AG08396 (cell line): ENCODE results near the gene FOXP2.

Source experiments
- DNase-seq: peaks from one replicate; pipeline ENCODE4 v3.0.0; 2012; ENCODE audit warnings: low spot score, mixed read lengths

The FOXP2 gene

GRCh38 chr7:114653364-114654088 is 238.9 kb downstream of the FOXP2 start:
- no peak for DNase-seq

GRCh38 chr7:114656466-114656865 is 241.9 kb downstream of the FOXP2 start:
- DNase-seq = no peak

- no peak for DNase-seq
Observed at GRCh38 chr7:114657279-114657678, 242.7 kb downstream of the FOXP2 start.

- no peak for DNase-seq
Observed at GRCh38 chr7:114658216-114658615, 243.6 kb downstream of the FOXP2 start.

GRCh38 chr7:114659409-114660125 is 245.0 kb downstream of the FOXP2 start:
- no peak for DNase-seq

- no peak for DNase-seq
Observed at GRCh38 chr7:114660126-114660486, 245.5 kb downstream of the FOXP2 start.

- DNase-seq = no peak
Observed at GRCh38 chr7:114660753-114661152, 246.1 kb downstream of the FOXP2 start.

GRCh38 chr7:114662002-114662677 is 247.5 kb downstream of the FOXP2 start:
- no peak for DNase-seq

GRCh38 chr7:114663502-114663901 is 248.9 kb downstream of the FOXP2 start:
- no peak for DNase-seq

- no peak for DNase-seq
Observed at GRCh38 chr7:114670676-114671075, 256.1 kb downstream of the FOXP2 start.

- no peak for DNase-seq
Observed at GRCh38 chr7:114671563-114672123, 257.0 kb downstream of the FOXP2 start.

- DNase-seq = no peak
Observed at GRCh38 chr7:114678116-114678515, 263.5 kb downstream of the FOXP2 start.

GRCh38 chr7:114687238-114687637 is 272.6 kb downstream of the FOXP2 start:
- no peak for DNase-seq

GRCh38 chr7:114688443-114689055 is 273.9 kb downstream of the FOXP2 start:
- DNase-seq = no peak

- no peak for DNase-seq
Observed at GRCh38 chr7:114689406-114689805, 274.8 kb downstream of the FOXP2 start.

- no peak for DNase-seq
Observed at GRCh38 chr7:114691605-114692004, 277.0 kb downstream of the FOXP2 start.

GRCh38 chr7:114695182-114695581 is 280.6 kb downstream of the FOXP2 start:
- no peak for DNase-seq

- no peak for DNase-seq
Observed at GRCh38 chr7:114700247-114700928, 285.8 kb downstream of the FOXP2 start.

- DNase-seq = no peak
Observed at GRCh38 chr7:114703677-114704076, 289.1 kb downstream of the FOXP2 start.

GRCh38 chr7:114708646-114709045 is 294.0 kb downstream of the FOXP2 start:
- no peak for DNase-seq

GRCh38 chr7:114710499-114710898 is 295.9 kb downstream of the FOXP2 start:
- no peak for DNase-seq

- no peak for DNase-seq
Observed at GRCh38 chr7:114711241-114711640, 296.6 kb downstream of the FOXP2 start.
